KMS-11 (cell line): Measurements from ENCODE around the gene LRRC9.
"Not testable (repeated sequence)": the region's sequence is repeated elsewhere in the genome, so short reads cannot be mapped to it uniquely, and the experiment has no call there.

Experiments
- H2AFZ ChIP-seq: fragments of 200-600 bp; sonication (generic); 2 replicates; pipeline ENCODE4 v1.6.1; 2016; ENCODE audit warnings: antibody characterized with exemption, mixed run types, low read depth
- H3K27ac ChIP-seq: fragments of 200-600 bp; sonication (generic); 2 replicates; pipeline ENCODE4 v1.6.1; 2016; ENCODE audit warnings: mild to moderate bottlenecking, mixed run types
- H3K27me3 ChIP-seq: fragments of 200-600 bp; sonication (generic); 2 replicates; pipeline ENCODE4 v1.6.1; 2017; ENCODE audit warnings: mild to moderate bottlenecking, low read depth, mixed run types, moderate library complexity; ENCODE audit not compliant: insufficient read depth
- H3K36me3 ChIP-seq: fragments of 200-600 bp; sonication (generic); 2 replicates; pipeline ENCODE4 v1.6.1; 2017; ENCODE audit warnings: mild to moderate bottlenecking, mixed run types; ENCODE audit not compliant: insufficient read depth
- H3K4me1 ChIP-seq: fragments of 200-600 bp; sonication (generic); 2 replicates; pipeline ENCODE4 v1.6.1; 2016; ENCODE audit warnings: mild to moderate bottlenecking, low read depth, mixed run types; ENCODE audit not compliant: poor library complexity, severe bottlenecking
- H3K4me2 ChIP-seq: fragments of 200-600 bp; sonication (generic); 2 replicates; pipeline ENCODE4 v1.7.0; 2016; ENCODE audit warnings: mild to moderate bottlenecking, mixed run types
- H3K4me3 ChIP-seq: fragments of 200-600 bp; sonication (generic); IDR thresholded peaks from 2 replicates; pipeline ENCODE4 v1.6.1; 2017; ENCODE audit warnings: low read depth, low read length, mixed read lengths; ENCODE audit not compliant: insufficient read depth
- H3K79me2 ChIP-seq: fragments of 200-600 bp; sonication (generic); 2 replicates; pipeline ENCODE4 v1.6.1; 2016; ENCODE audit warnings: low read depth, mixed run types; ENCODE audit not compliant: insufficient read depth
- H3K9ac ChIP-seq: fragments of 200-600 bp; sonication (generic); 2 replicates; pipeline ENCODE4 v1.6.1; 2016; ENCODE audit warnings: mild to moderate bottlenecking, mixed run types
- H4K20me1 ChIP-seq: fragments of 200-600 bp; sonication (generic); 2 replicates; pipeline ENCODE4 v1.6.1; 2016; ENCODE audit warnings: mild to moderate bottlenecking, mixed run types; ENCODE audit not compliant: insufficient read depth
- CTCF ChIP-seq: fragments of 200-600 bp; sonication (generic); conservative IDR thresholded peaks from 2 replicates; pipeline ENCODE4 v1.6.1; 2017; ENCODE audit warnings: low read depth, mild to moderate bottlenecking, antibody characterized with exemption, low read length, moderate library complexity, mixed read lengths

The LRRC9 gene

GRCh38 chr14:60008042-60008441, 88.1 kb downstream of the LRRC9 start:
- Histone ChIP-seq H3K27me3 (no peaks in the 10 kb centered on the region), H4K20me1 (no peaks in the 10 kb centered on the region), H3K36me3 (no peaks in the 10 kb centered on the region), H3K4me1 (no peaks in the 10 kb centered on the region), H3K79me2 (no peaks in the 10 kb centered on the region), H3K27ac (no peak overlapping the region), H3K9ac (no peak overlapping the region), H3K4me3 (no peak overlapping the region), H2AFZ (no peak overlapping the region), H3K4me2 (no peak overlapping the region)
- no peak for TF ChIP-seq CTCF

GRCh38 chr14:60010263-60010662, 90.3 kb downstream of the LRRC9 start:
- not testable (repeated sequence) for H3K4me3 ChIP-seq, H3K79me2 ChIP-seq, H4K20me1 ChIP-seq, H3K36me3 ChIP-seq, H3K27ac ChIP-seq, H2AFZ ChIP-seq, H3K4me2 ChIP-seq, H3K4me1 ChIP-seq, H3K27me3 ChIP-seq, H3K9ac ChIP-seq

GRCh38 chr14:60014402-60014801, 94.5 kb downstream of the LRRC9 start:
- H3K79me2 ChIP-seq: no peaks in the 10 kb centered on the region
- H3K4me3 ChIP-seq: no peak overlapping the region
- H3K9ac ChIP-seq: no peak overlapping the region
- no peak for TF ChIP-seq CTCF
- no peak overlapping the region for H3K27ac ChIP-seq
- no peaks in the 10 kb centered on the region for H3K27me3 ChIP-seq
- no peaks in the 10 kb centered on the region for H4K20me1 ChIP-seq
- no peaks in the 10 kb centered on the region for H3K4me1 ChIP-seq
- H2AFZ ChIP-seq: no peak overlapping the region
- no peak overlapping the region for H3K4me2 ChIP-seq
- no peaks in the 10 kb centered on the region for H3K36me3 ChIP-seq

- Histone ChIP-seq H2AFZ (no peak overlapping the region), H3K79me2 (no peaks in the 10 kb centered on the region)
- no peak for TF ChIP-seq CTCF
Measured at GRCh38 chr14:60021619-60022018, 101.7 kb downstream of the LRRC9 start.

GRCh38 chr14:60025571-60025970, 105.6 kb downstream of the LRRC9 start:
- no peak for TF ChIP-seq CTCF
- Histone ChIP-seq H3K36me3 (no peaks in the 10 kb centered on the region), H3K27me3 (no peaks in the 10 kb centered on the region), H3K79me2 (no peaks in the 10 kb centered on the region), H2AFZ (no peak overlapping the region), H3K9ac (no peak overlapping the region), H3K4me3 (no peak overlapping the region), H3K4me2 (no peak overlapping the region), H3K27ac (no peak overlapping the region), H3K4me1 (no peaks in the 10 kb centered on the region), H4K20me1 (no peaks in the 10 kb centered on the region)

More at GRCh38 chr14:60021619-60022018, 101.7 kb downstream of the LRRC9 start:
- Histone ChIP-seq H3K36me3 (no peaks in the 10 kb centered on the region), H3K4me3 (no peak overlapping the region), H3K4me2 (no peak overlapping the region), H3K27ac (no peak overlapping the region), H4K20me1 (no peaks in the 10 kb centered on the region), H3K4me1 (no peaks in the 10 kb centered on the region), H3K9ac (no peak overlapping the region), H3K27me3 (no peaks in the 10 kb centered on the region)
